Uterus (tissue), 4 donors: ENCODE results near the gene MT3. TPM values are rescaled to one million over a fixed set of nuclear protein-coding genes. Genes with fewer than 3 reads are reported as not detected.

Experiments
- DNase-seq, 2 donors: peaks; one replicate each; pipeline ENCODE4 v3.0.0-alpha.2; 2019 to 2020
- H3K27ac ChIP-seq, 2 donors: fragments of 200-600 bp; sonication (generic); 1 replicate in 1 of 2; 2 replicates in 1 of 2; pipeline ENCODE4 v1.5.1; 2016 to 2018
- H3K27me3 ChIP-seq, 2 donors: fragments of 200-600 bp; sonication (generic); one replicate each; pipeline ENCODE4 v1.5.1; 2018 to 2019; ENCODE audit warnings: control low read depth in 1 of 2
- H3K36me3 ChIP-seq, 2 donors: fragments of 200-600 bp; sonication (generic); one replicate each; pipeline ENCODE4 v1.5.1; 2019; ENCODE audit warnings: control low read depth in 1 of 2
- H3K4me1 ChIP-seq, 2 donors: fragments of 200-600 bp; sonication (generic); one replicate each; pipeline ENCODE4 v1.5.1; 2018 to 2019; ENCODE audit warnings: control low read depth in 1 of 2
- H3K4me3 ChIP-seq, 2 donors: fragments of 200-600 bp; sonication (generic); 1 replicate in 1 of 2; 2 replicates in 1 of 2; pipeline ENCODE4 v1.5.1; 2018 to 2019; ENCODE audit warnings: mild to moderate bottlenecking in 1 of 2
- H3K9me3 ChIP-seq, 2 donors: fragments of 200-600 bp; sonication (generic); one replicate each; pipeline ENCODE4 v1.5.1; 2019; ENCODE audit warnings: control low read depth in 1 of 2
- CTCF ChIP-seq, 4 experiments: fragments of 200-600 bp in 2 of 4; fragments of 450-650 bp in 2 of 4; sonication (generic) in 2 of 4; IDR thresholded peaks; one replicate each; pipeline ENCODE4 v1.5.1; 2016 to 2019; ENCODE audit warnings: antibody characterized with exemption in 4 of 4, mild to moderate bottlenecking in 2 of 4, moderate library complexity in 1 of 4
- POLR2A ChIP-seq, 2 donors: fragments of 450-650 bp; IDR thresholded peaks; one replicate each; pipeline ENCODE4 v1.6.1; 2016; ENCODE audit warnings: antibody characterized with exemption in 2 of 2, mild to moderate bottlenecking in 1 of 2, moderate library complexity in 1 of 2
- intact Hi-C: fragments of 100-400 bp; cut with DNase I; formaldehyde crosslinking; loops from one replicate; pipeline ENCODE4 v1.15.1; 2023; ENCODE audit warnings: low total_unique reads
- total RNA-seq, 4 donors: library from RNA; depleted of rRNA in 3 of 4; stranded (reverse); fragments of >200 nt in 3 of 4; gene quantifications; one replicate each; pipeline versions ENCODE4 v1.1.0 to v1.2.4, GENCODE V29; 2014 to 2023
- donor health status: DM: yes; HTN: yes; CAD: no.

Gene MT3
- total RNA-seq, 4 donors from 2014 or later: not detected

DNA sequence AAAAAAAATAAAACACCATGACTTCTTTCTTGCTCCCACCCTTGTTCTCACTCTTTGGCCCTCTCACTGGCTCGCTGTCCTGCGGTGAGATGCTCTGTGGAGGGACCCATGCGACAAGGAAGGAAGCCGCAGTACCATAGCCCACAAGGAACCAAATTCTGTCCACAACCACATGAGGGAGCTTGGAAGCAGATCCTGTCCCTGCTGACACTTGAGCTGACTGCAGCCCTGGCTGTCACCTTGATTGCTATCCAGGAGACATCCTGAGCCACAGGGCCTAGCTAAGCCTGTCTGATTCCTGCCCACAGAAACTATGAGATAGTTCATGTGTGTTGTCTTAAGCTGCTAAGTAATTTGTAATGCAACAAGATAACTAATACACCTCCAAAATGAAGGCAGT lies 14.3 kb downstream of the MT3 start:
- TF ChIP-seq CTCF (IDR thresholded peaks at IDR 0.05) (peak; percentile 8 to 42 (median 22)), POLR2A (IDR thresholded peaks at IDR 0.05) (no peak)

DNA sequence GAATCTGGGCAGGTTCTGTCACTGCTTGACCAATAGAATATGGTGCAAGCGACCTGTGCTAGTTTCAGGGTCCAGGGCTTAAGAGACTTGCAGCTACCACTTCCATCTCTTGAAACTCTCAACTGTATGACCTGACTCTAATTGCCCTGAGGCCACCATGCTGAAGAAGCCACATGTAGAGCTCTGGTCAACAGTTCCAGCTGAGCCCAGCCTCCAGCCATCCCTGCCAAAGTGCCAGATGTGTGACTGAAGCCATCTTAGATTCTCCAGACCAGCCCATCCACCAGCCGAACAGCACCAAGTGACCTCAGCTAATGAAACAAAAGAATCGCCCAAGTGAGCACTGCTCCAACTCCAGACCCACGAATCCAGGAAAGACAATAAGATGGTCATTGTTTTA lies 15.6 kb downstream of the MT3 start:
- H3K27me3 ChIP-seq: no peaks in the 10 kb centered on the region
- no peaks in the 10 kb centered on the region for H3K9me3 ChIP-seq
- no peak overlapping the region for H3K4me3 ChIP-seq
- no peaks in the 10 kb centered on the region for H3K36me3 ChIP-seq
- TF ChIP-seq CTCF (IDR thresholded peaks at IDR 0.05): no peak
- no peak for TF ChIP-seq POLR2A (IDR thresholded peaks at IDR 0.05)
- DNase-seq: no peak
- peaks cover 7% of the 10 kb centered on the region in 2 donors for H3K4me1 ChIP-seq
- intact Hi-C loops: no loop called here
- peak overlapping the region in 1 of 2 donors; percentile 97 for H3K27ac ChIP-seq

More for the DNA sequence above, 14.3 kb downstream of the MT3 start:
- no peak for DNase-seq
- Histone ChIP-seq H3K9me3 (no peaks in the 10 kb centered on the region), H3K36me3 (no peaks in the 10 kb centered on the region), H3K4me1 (peaks cover 7% of the 10 kb centered on the region in 2 donors), H3K27ac (no peak overlapping the region), H3K4me3 (no peak overlapping the region), H3K27me3 (no peaks in the 10 kb centered on the region)
- intact Hi-C loops: no loop called here

DNA sequence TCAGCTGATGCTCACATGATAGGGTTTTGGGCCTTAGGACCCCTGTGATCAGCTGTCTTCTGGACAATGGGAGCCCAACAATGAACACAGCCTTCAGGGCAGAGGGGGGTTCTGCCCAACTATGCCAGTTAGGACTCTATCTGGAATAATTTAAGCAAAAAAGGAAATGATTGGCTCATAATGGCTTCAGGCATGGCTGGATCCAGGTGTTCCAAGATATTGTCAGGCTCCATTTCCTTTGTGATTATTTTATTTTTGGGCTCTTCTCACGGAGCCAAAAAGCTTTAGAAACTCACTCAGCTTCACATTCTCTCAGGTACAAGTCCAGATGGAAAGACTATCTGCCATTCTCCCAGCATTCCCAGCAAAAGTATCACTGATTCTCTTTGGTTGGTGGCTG lies 16.1 kb downstream of the MT3 start:
- H3K9me3 ChIP-seq: no peaks in the 10 kb centered on the region
- H3K4me3 ChIP-seq: no peak overlapping the region
- TF ChIP-seq POLR2A (IDR thresholded peaks at IDR 0.05) (no peak), CTCF (IDR thresholded peaks at IDR 0.05) (no peak)
- H3K27me3 ChIP-seq: no peaks in the 10 kb centered on the region
- no peaks in the 10 kb centered on the region for H3K36me3 ChIP-seq
- H3K4me1 ChIP-seq: peaks cover 7 to 13% of the 10 kb centered on the region in 2 donors
- intact Hi-C loops: no loop called here
- H3K27ac ChIP-seq: peak overlapping the region; percentile 95 to 97
- no peak for DNase-seq

- intact Hi-C loops: no loop called here
- Histone ChIP-seq H3K27me3 (no peaks in the 10 kb centered on the region), H3K27ac (peak overlapping the region; percentile 95 to 97), H3K36me3 (no peaks in the 10 kb centered on the region), H3K4me1 (peaks cover 7 to 14% of the 10 kb centered on the region in 2 donors), H3K9me3 (no peaks in the 10 kb centered on the region), H3K4me3 (no peak overlapping the region)
- DNase-seq: peak; percentile 77 to 84
- TF ChIP-seq CTCF (IDR thresholded peaks at IDR 0.05) (no peak), POLR2A (IDR thresholded peaks at IDR 0.05) (no peak)
Observed at GRCh38 chr16:56606071-56606475, 16.7 kb downstream of the MT3 start.

DNA sequence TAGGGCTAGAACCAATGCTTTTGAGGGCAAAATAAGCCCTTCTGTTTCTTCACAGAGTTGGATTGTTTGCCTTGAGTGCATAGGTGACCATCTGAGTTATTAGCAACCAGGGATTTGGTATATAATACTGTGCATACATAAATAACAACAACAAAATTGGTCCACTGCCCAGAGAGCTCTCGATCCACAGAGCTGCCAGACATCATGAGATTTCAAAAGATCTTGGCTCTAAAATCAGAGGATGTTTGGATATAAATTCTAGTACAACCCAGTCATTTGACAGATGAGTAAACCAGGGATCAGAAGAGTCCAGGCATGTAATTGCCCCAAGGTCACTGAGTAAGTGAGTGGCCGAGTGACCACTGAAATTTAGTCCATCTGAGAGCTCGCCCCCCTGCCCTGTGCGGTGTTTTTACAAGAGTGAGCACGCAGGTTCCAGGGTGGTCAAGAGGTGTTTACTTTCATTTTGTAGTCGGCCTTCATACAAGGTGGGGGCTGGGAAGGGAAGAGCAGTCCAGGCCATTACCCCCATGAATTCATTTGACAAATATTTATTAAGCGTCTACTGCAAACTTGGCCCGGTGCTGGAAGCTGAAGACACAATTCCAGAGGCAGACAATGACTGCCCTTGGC lies 17.3 kb downstream of the MT3 start:
- Histone ChIP-seq H3K36me3 (no peaks in the 10 kb centered on the region), H3K4me1 (peaks cover 7 to 14% of the 10 kb centered on the region in 2 donors), H3K4me3 (no peak overlapping the region), H3K27ac (peak overlapping the region; percentile 95 to 97), H3K9me3 (no peaks in the 10 kb centered on the region), H3K27me3 (no peaks in the 10 kb centered on the region)
- TF ChIP-seq CTCF (IDR thresholded peaks at IDR 0.05): no peak
- no peak for TF ChIP-seq POLR2A (IDR thresholded peaks at IDR 0.05)
- intact Hi-C loops: no loop called here
- DNase-seq: peak in 1 of 2 donors; percentile 69
